PC-9 (cell line): ENCODE measurements around the gene AKR1C4. TPM values are rescaled to one million over a fixed set of nuclear protein-coding genes. Genes with fewer than 3 reads are reported as not detected.
"Not testable (repeated sequence)": the region's sequence is repeated elsewhere in the genome, so short reads cannot be mapped to it uniquely, and the experiment has no call there.

Source experiments
- BruUV-seq: library from RNA; stranded (reverse); fragments of 400-500 nt; replicated peaks from 2 replicates; lab custom pipeline; 2021; lab: Mats Ljungman, UMichigan
- CTCF ChIA-PET: fragments of 300-600 bp; sonication (Branson Sonifier 250); formaldehyde crosslinking; loops from one replicate; lab custom pipeline; 2022; ENCODE audit warnings: antibody characterized with exemption; lab: Charles Lee
- POLR2A ChIA-PET: fragments of 300-600 bp; sonication (Branson Sonifier 250); formaldehyde crosslinking; loops from one replicate; lab custom pipeline; 2022; ENCODE audit warnings: antibody characterized with exemption; ENCODE audit not compliant: unreplicated experiment; lab: Charles Lee
- DNase-seq, 2 experiments: peaks; one replicate each; pipeline versions ENCODE4 v3.0.0 to v3.0.0-alpha.2; 2015 to 2022; ENCODE audit warnings: mixed read lengths in 1 of 2
- H2AFZ ChIP-seq: fragments of 200-600 bp; sonication (generic); 2 replicates; pipeline ENCODE4 v1.8.1; 2017; ENCODE audit warnings: antibody characterized with exemption
- H3F3A ChIP-seq: fragments of 200-600 bp; sonication (generic); 2 replicates; pipeline ENCODE4 v1.8.1; 2017; ENCODE audit warnings: antibody characterized with exemption, mild to moderate bottlenecking, low read depth; ENCODE audit not compliant: insufficient read depth
- H3K27ac ChIP-seq: fragments of 200-600 bp; sonication (generic); 2 replicates; pipeline ENCODE4 v1.6.1; 2016; ENCODE audit warnings: mixed run types
- H3K27me3 ChIP-seq: fragments of 200-600 bp; sonication (generic); 2 replicates; pipeline ENCODE4 v1.6.1; 2016; ENCODE audit warnings: low read depth, mixed run types; ENCODE audit not compliant: insufficient read depth
- H3K36me3 ChIP-seq: fragments of 200-600 bp; sonication (generic); 2 replicates; pipeline ENCODE4 v1.6.1; 2016; ENCODE audit warnings: low read depth, mixed run types
- H3K4me1 ChIP-seq: fragments of 200-600 bp; sonication (generic); replicated peaks from 2 replicates; pipeline ENCODE4 v1.6.1; 2016; ENCODE audit warnings: mixed run types; ENCODE audit not compliant: insufficient read depth
- H3K4me2 ChIP-seq: fragments of 200-600 bp; sonication (generic); 2 replicates; pipeline ENCODE4 v1.6.1; 2017; ENCODE audit warnings: mixed run types
- H3K4me3 ChIP-seq: fragments of 200-600 bp; sonication (generic); 2 replicates; pipeline ENCODE4 v1.6.1; 2016; ENCODE audit warnings: mixed run types
- H3K79me2 ChIP-seq: fragments of 200-600 bp; sonication (generic); 2 replicates; pipeline ENCODE4 v1.6.1; 2017; ENCODE audit warnings: low read depth, mixed run types
- H3K9me2 ChIP-seq: fragments of 200-600 bp; sonication (generic); 2 replicates; pipeline ENCODE4 v1.8.1; 2017; ENCODE audit warnings: mild to moderate bottlenecking; ENCODE audit not compliant: insufficient read depth
- H3K9me3 ChIP-seq: fragments of 200-600 bp; sonication (generic); 2 replicates; pipeline ENCODE4 v1.8.1; 2016; ENCODE audit warnings: low read depth; ENCODE audit not compliant: insufficient read depth
- H4K20me1 ChIP-seq: fragments of 200-600 bp; sonication (generic); 2 replicates; pipeline ENCODE4 v1.8.1; 2017; ENCODE audit not compliant: insufficient read depth
- CTCF ChIP-seq: fragments of 200-600 bp; sonication (generic); conservative IDR thresholded peaks from 2 replicates; pipeline ENCODE4 v1.6.1; 2017; ENCODE audit warnings: mixed run types, antibody characterized with exemption, mild to moderate bottlenecking, moderate library complexity
- EZH2 ChIP-seq: fragments of 200-600 bp; sonication (generic); IDR thresholded peaks from 2 replicates; pipeline ENCODE4 v1.8.0; 2017; ENCODE audit warnings: antibody characterized with exemption, low read depth
- intact Hi-C: fragments of 100-400 bp; cut with micrococcal nuclease; formaldehyde crosslinking; loops from one replicate; pipeline ENCODE4 v1.10.0; 2022; ENCODE audit not compliant: unreplicated experiment
- total RNA-seq: library from RNA; stranded (reverse); gene quantifications from 2 replicates; pipeline ENCODE4 v1.2.3, GENCODE V29; 2021

The AKR1C4 gene
- total RNA-seq, 1 experiment from 2014 or later, result not detected

- Histone ChIP-seq H2AFZ (no peak overlapping the region), H3F3A (no peaks in the 10 kb centered on the region), H3K4me2 (no peak overlapping the region), H3K4me1 (no peaks in the 10 kb centered on the region), H3K9me3 (peaks cover 18% of the 10 kb centered on the region), H3K79me2 (no peaks in the 10 kb centered on the region), H4K20me1 (no peaks in the 10 kb centered on the region), H3K4me3 (no peak overlapping the region), H3K27me3 (no peaks in the 10 kb centered on the region), H3K27ac (no peak overlapping the region), H3K36me3 (no peaks in the 10 kb centered on the region), H3K9me2 (no peaks in the 10 kb centered on the region)
- no peak for TF ChIP-seq EZH2
- no peak for TF ChIP-seq CTCF
- intact Hi-C loops, result no loop called here
- ChIA-PET POLR2A (no interaction called here), CTCF (no interaction called here)
- no peak for DNase-seq
- no TSS peak for BruUV-seq
Measured at GRCh38 chr10:5168897-5169420, 27.7 kb upstream of the AKR1C4 start.

GRCh38 chr10:5175581-5175980, 21.1 kb upstream of the AKR1C4 start:
- CTCF ChIA-PET, H3K27ac ChIP-seq, H3K36me3 ChIP-seq, H3K4me2 ChIP-seq, H3K4me1 ChIP-seq, intact Hi-C loops, H3K27me3 ChIP-seq, POLR2A ChIA-PET, H3K9me2 ChIP-seq, H3F3A ChIP-seq, H4K20me1 ChIP-seq, H3K4me3 ChIP-seq, H3K9me3 ChIP-seq, BruUV-seq, DNase-seq, H3K79me2 ChIP-seq, H2AFZ ChIP-seq: not testable (repeated sequence)

- H3K4me2 ChIP-seq, intact Hi-C loops, POLR2A ChIA-PET, H3K27me3 ChIP-seq, H3K9me3 ChIP-seq, H3K9me2 ChIP-seq, H3K36me3 ChIP-seq, H2AFZ ChIP-seq, BruUV-seq, H3K4me3 ChIP-seq, H3K27ac ChIP-seq, H3F3A ChIP-seq, H3K79me2 ChIP-seq, CTCF ChIA-PET, DNase-seq, H4K20me1 ChIP-seq, H3K4me1 ChIP-seq: not testable (repeated sequence)
Measured at GRCh38 chr10:5180503-5180902, 16.1 kb upstream of the AKR1C4 start.

GRCh38 chr10:5183923-5184322, 12.7 kb upstream of the AKR1C4 start:
- DNase-seq, result no peak
- Histone ChIP-seq H4K20me1 (no peaks in the 10 kb centered on the region), H3F3A (no peaks in the 10 kb centered on the region), H3K4me3 (no peak overlapping the region), H3K9me2 (no peaks in the 10 kb centered on the region), H3K79me2 (no peaks in the 10 kb centered on the region), H3K27ac (no peak overlapping the region), H3K36me3 (no peaks in the 10 kb centered on the region), H3K4me2 (no peak overlapping the region), H2AFZ (no peak overlapping the region), H3K27me3 (no peaks in the 10 kb centered on the region), H3K9me3 (peaks cover 5% of the 10 kb centered on the region; the same call in 1 of the 2 replicates), H3K4me1 (no peaks in the 10 kb centered on the region)
- intact Hi-C loops, result no loop called here
- POLR2A ChIA-PET, result no interaction called here
- TF ChIP-seq CTCF (no peak), EZH2 (no peak)
- CTCF ChIA-PET, result no interaction called here
- no TSS peak for BruUV-seq
